Measurements from ENCODE around the gene VWF. TPM values are rescaled to one million over a fixed set of nuclear protein-coding genes. Genes with fewer than 3 reads are reported as not detected.

Gene VWF
- total and polyA plus RNA-seq, 2 of the 13 experiments (the other 11 are each of a cell fraction or from before 2014, with no cell fraction given), result 0.20 to 0.25 TPM

- TF ChIP-seq, protein P1, sequence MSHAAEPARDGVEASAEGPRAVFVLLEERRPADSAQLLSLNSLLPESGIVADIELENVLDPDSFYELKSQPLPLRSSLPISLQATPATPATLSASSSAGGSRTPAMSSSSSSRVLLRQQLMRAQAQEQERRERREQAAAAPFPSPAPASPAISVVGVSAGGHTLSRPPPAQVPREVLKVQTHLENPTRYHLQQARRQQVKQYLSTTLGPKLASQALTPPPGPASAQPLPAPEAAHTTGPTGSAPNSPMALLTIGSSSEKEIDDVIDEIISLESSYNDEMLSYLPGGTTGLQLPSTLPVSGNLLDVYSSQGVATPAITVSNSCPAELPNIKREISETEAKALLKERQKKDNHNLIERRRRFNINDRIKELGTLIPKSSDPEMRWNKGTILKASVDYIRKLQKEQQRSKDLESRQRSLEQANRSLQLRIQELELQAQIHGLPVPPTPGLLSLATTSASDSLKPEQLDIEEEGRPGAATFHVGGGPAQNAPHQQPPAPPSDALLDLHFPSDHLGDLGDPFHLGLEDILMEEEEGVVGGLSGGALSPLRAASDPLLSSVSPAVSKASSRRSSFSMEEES (CRISPR knock-in tag; IDR thresholded peaks at IDR 0.05), result no peak
- TF ChIP-seq CEBPZ (IDR thresholded peaks at IDR 0.05; ENCODE audit: low read length), result no peak
- no peak for TF ChIP-seq TMF1 (CRISPR knock-in tag; IDR thresholded peaks at IDR 0.05; ENCODE audit: low read depth)
- no peak for TF ChIP-seq ZNF251 (CRISPR knock-in tag; IDR thresholded peaks at IDR 0.05)
- no peak for TF ChIP-seq EEA1 (CRISPR knock-in tag; IDR thresholded peaks at IDR 0.05; ENCODE audit: borderline replicate concordance)
- TF ChIP-seq FOXP1 (IDR thresholded peaks at IDR 0.05), result no peak
- no peak for TF ChIP-seq FOXP1 (CRISPR knock-in tag; IDR thresholded peaks at IDR 0.05)
- TF ChIP-seq BRCA1 (CRISPR knock-in tag; IDR thresholded peaks at IDR 0.05), result no peak
- TF ChIP-seq NFIB (CRISPR knock-in tag; IDR thresholded peaks at IDR 0.05; ENCODE audit: borderline replicate concordance), result no peak
- no peak for TF ChIP-seq DNMT3B (CRISPR knock-in tag; conservative IDR thresholded peaks at IDR 0.05)
- TF ChIP-seq CHD4 (IDR thresholded peaks at IDR 0.05; ENCODE audit: borderline replicate concordance, low read length), result no peak
- no peak for TF ChIP-seq TAF1 (CRISPR knock-in tag; IDR thresholded peaks at IDR 0.05)
- TF ChIP-seq ZNF274 (CRISPR knock-in tag; IDR thresholded peaks at IDR 0.05), result no peak
- no peak for TF ChIP-seq SRSF9 (IDR thresholded peaks at IDR 0.05; ENCODE audit: borderline replicate concordance, insufficient read depth, low read depth, low read length, poor library complexity, severe bottlenecking)
- TF ChIP-seq, protein P2, sequence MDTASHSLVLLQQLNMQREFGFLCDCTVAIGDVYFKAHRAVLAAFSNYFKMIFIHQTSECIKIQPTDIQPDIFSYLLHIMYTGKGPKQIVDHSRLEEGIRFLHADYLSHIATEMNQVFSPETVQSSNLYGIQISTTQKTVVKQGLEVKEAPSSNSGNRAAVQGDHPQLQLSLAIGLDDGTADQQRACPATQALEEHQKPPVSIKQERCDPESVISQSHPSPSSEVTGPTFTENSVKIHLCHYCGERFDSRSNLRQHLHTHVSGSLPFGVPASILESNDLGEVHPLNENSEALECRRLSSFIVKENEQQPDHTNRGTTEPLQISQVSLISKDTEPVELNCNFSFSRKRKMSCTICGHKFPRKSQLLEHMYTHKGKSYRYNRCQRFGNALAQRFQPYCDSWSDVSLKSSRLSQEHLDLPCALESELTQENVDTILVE (CRISPR knock-in tag; IDR thresholded peaks at IDR 0.05), result no peak
- TF ChIP-seq KDM6A (CRISPR knock-in tag; IDR thresholded peaks at IDR 0.05; ENCODE audit: low read depth), result no peak
- TF ChIP-seq MEIS2 (CRISPR knock-in tag; IDR thresholded peaks at IDR 0.05), result no peak
- TF ChIP-seq, protein P3, sequence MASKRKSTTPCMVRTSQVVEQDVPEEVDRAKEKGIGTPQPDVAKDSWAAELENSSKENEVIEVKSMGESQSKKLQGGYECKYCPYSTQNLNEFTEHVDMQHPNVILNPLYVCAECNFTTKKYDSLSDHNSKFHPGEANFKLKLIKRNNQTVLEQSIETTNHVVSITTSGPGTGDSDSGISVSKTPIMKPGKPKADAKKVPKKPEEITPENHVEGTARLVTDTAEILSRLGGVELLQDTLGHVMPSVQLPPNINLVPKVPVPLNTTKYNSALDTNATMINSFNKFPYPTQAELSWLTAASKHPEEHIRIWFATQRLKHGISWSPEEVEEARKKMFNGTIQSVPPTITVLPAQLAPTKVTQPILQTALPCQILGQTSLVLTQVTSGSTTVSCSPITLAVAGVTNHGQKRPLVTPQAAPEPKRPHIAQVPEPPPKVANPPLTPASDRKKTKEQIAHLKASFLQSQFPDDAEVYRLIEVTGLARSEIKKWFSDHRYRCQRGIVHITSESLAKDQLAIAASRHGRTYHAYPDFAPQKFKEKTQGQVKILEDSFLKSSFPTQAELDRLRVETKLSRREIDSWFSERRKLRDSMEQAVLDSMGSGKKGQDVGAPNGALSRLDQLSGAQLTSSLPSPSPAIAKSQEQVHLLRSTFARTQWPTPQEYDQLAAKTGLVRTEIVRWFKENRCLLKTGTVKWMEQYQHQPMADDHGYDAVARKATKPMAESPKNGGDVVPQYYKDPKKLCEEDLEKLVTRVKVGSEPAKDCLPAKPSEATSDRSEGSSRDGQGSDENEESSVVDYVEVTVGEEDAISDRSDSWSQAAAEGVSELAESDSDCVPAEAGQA (IDR thresholded peaks at IDR 0.05; ENCODE audit: low read depth), result no peak
- TF ChIP-seq, protein P3 (CRISPR knock-in tag; IDR thresholded peaks at IDR 0.05; ENCODE audit: borderline replicate concordance), result no peak
- TF ChIP-seq CBX2 (IDR thresholded peaks at IDR 0.05; ENCODE audit: low read depth, low read length), result no peak
- TF ChIP-seq CBX2 (CRISPR knock-in tag; IDR thresholded peaks at IDR 0.05; ENCODE audit: low read depth), result no peak
- no peak for TF ChIP-seq ZNF335 (CRISPR knock-in tag; IDR thresholded peaks at IDR 0.05)
Observed at GRCh38 chr12:6090803-6091202, 33.7 kb downstream of the VWF start (continued).

Measured in HepG2 (cell line).